ENCODE measurements around the gene TBC1D32. TPM values are rescaled to one million over a fixed set of nuclear protein-coding genes. Genes with fewer than 3 reads are reported as not detected.
A peak's percentile ranks its signal among the peaks of the same experiment; 100 is the strongest.

TBC1D32 gene
- total RNA-seq, 1 experiment from 2014 or later, result 12.0 TPM

GRCh38 chr6:121247386-121247785, 86.9 kb downstream of the TBC1D32 start:
- no peak overlapping the region for H3K27ac ChIP-seq
- H3K27me3 ChIP-seq (ENCODE audit: insufficient read depth, low read depth), result no peaks in the 10 kb centered on the region
- H3K79me2 ChIP-seq (ENCODE audit: low read depth), result no peaks in the 10 kb centered on the region
- H3K4me3 ChIP-seq, result no peak overlapping the region
- H4K20me1 ChIP-seq (ENCODE audit: insufficient read depth), result no peaks in the 10 kb centered on the region
- H2AFZ ChIP-seq, result no peak overlapping the region
- H3K4me2 ChIP-seq, result no peak overlapping the region
- H3K4me1 ChIP-seq (replicated peaks; ENCODE audit: insufficient read depth), result no peaks in the 10 kb centered on the region
- BruUV-seq (replicated peaks), result no TSS peak
- no peak for TF ChIP-seq EZH2 (IDR thresholded peaks at IDR 0.05; ENCODE audit: low read depth)
- no peak for TF ChIP-seq CTCF (conservative IDR thresholded peaks at IDR 0.05)
- no peaks in the 10 kb centered on the region; the same call in 1 of the 2 replicates for H3K9me3 ChIP-seq (ENCODE audit: insufficient read depth, low read depth)
- POLR2A ChIA-PET (ENCODE audit: unreplicated experiment), result no interaction called here
- no peak for DNase-seq
- H3K9me2 ChIP-seq (ENCODE audit: insufficient read depth), result no peaks in the 10 kb centered on the region
- H3K36me3 ChIP-seq (ENCODE audit: low read depth), result no peaks in the 10 kb centered on the region
- H3F3A ChIP-seq (ENCODE audit: insufficient read depth, low read depth), result no peaks in the 10 kb centered on the region
- intact Hi-C loops (cut with micrococcal nuclease; ENCODE audit: unreplicated experiment), result no loop called here
- CTCF ChIA-PET, result interaction anchor here (0.6 kb wide), 1 partner anchor 1152 kb away, joined by 3 read pairs; no protein-coding TSS in a partner anchor

GRCh38 chr6:121242386-121242785, 91.9 kb downstream of the TBC1D32 start:
- DNase-seq, result no peak
- Histone ChIP-seq H3K9me2 (ENCODE audit: insufficient read depth) (peaks cover 3% of the 10 kb centered on the region; the same call in 1 of the 2 replicates), H3K9me3 (ENCODE audit: insufficient read depth, low read depth) (no peaks in the 10 kb centered on the region; the same call in 1 of the 2 replicates), H3K79me2 (ENCODE audit: low read depth) (no peaks in the 10 kb centered on the region), H3K4me3 (no peak overlapping the region), H2AFZ (no peak overlapping the region), H3K4me1 (replicated peaks; ENCODE audit: insufficient read depth) (no peaks in the 10 kb centered on the region), H3K27me3 (ENCODE audit: insufficient read depth, low read depth) (no peaks in the 10 kb centered on the region), H3K4me2 (no peak overlapping the region), H3K36me3 (ENCODE audit: low read depth) (no peaks in the 10 kb centered on the region), H3K27ac (no peak overlapping the region), H4K20me1 (ENCODE audit: insufficient read depth) (no peaks in the 10 kb centered on the region), H3F3A (ENCODE audit: insufficient read depth, low read depth) (no peaks in the 10 kb centered on the region)
- CTCF ChIA-PET, result no interaction called here
- BruUV-seq (replicated peaks), result no TSS peak
- POLR2A ChIA-PET (ENCODE audit: unreplicated experiment), result no interaction called here
- intact Hi-C loops (cut with micrococcal nuclease; ENCODE audit: unreplicated experiment), result no loop called here
- no peak for TF ChIP-seq EZH2 (IDR thresholded peaks at IDR 0.05; ENCODE audit: low read depth)
- TF ChIP-seq CTCF (conservative IDR thresholded peaks at IDR 0.05), result no peak

- H3K79me2 ChIP-seq (ENCODE audit: low read depth), result no peaks in the 10 kb centered on the region
- no peaks in the 10 kb centered on the region for H3K36me3 ChIP-seq (ENCODE audit: low read depth)
- peaks cover 9% of the 10 kb centered on the region for H3K9me2 ChIP-seq (ENCODE audit: insufficient read depth)
- CTCF ChIA-PET, result no interaction called here
- no peak overlapping the region for H3K4me3 ChIP-seq
- H3K27ac ChIP-seq, result no peak overlapping the region
- no peaks in the 10 kb centered on the region for H3K4me1 ChIP-seq (replicated peaks; ENCODE audit: insufficient read depth)
- intact Hi-C loops (cut with micrococcal nuclease; ENCODE audit: unreplicated experiment), result no loop called here
- TF ChIP-seq EZH2 (IDR thresholded peaks at IDR 0.05; ENCODE audit: low read depth) (no peak), CTCF (conservative IDR thresholded peaks at IDR 0.05) (no peak)
- peak in 1 of 2 experiments; percentile 51 for DNase-seq
- no peak overlapping the region for H2AFZ ChIP-seq
- no peaks in the 10 kb centered on the region for H3K9me3 ChIP-seq (ENCODE audit: insufficient read depth, low read depth)
- no peaks in the 10 kb centered on the region for H3F3A ChIP-seq (ENCODE audit: insufficient read depth, low read depth)
- POLR2A ChIA-PET (ENCODE audit: unreplicated experiment), result no interaction called here
- no peaks in the 10 kb centered on the region for H3K27me3 ChIP-seq (ENCODE audit: insufficient read depth, low read depth)
- no peak overlapping the region for H3K4me2 ChIP-seq
- no TSS peak for BruUV-seq (replicated peaks)
- no peaks in the 10 kb centered on the region for H4K20me1 ChIP-seq (ENCODE audit: insufficient read depth)
Observed at GRCh38 chr6:121237859-121238258, 96.4 kb downstream of the TBC1D32 start.
